GM23338 (cell line): Measurements from ENCODE around the gene GSC2. TPM values are rescaled to one million over a fixed set of nuclear protein-coding genes. Genes with fewer than 3 reads are reported as not detected.

Experiments used
- JUNB ChIP-seq: IDR thresholded peaks from one replicate; pipeline ENCODE4 v1.6.1; 2016; ENCODE audit warnings: antibody characterized with exemption; ENCODE audit not compliant: unreplicated experiment
- NANOG ChIP-seq: IDR thresholded peaks from 2 replicates; pipeline ENCODE4 v1.6.1; 2016; ENCODE audit warnings: antibody characterized with exemption, borderline replicate concordance
- STAT1 ChIP-seq: IDR thresholded peaks from one replicate; pipeline ENCODE4 v1.6.1; 2016; ENCODE audit warnings: antibody characterized with exemption; ENCODE audit not compliant: unreplicated experiment
- ZNF114 ChIP-seq: fragments of 250-450 bp; sonication (Bioruptor Pico); IDR thresholded peaks from 2 replicates; pipeline ENCODE4 v1.5.0; 2020; ENCODE audit warnings: mild to moderate bottlenecking, moderate library complexity
- polyA plus RNA-seq: library from polyadenylated mRNA; unstranded; fragments of >200 nt; fragmentation: Nextera tagmentation; extraction: Ambion mirVana; gene quantifications from 2 replicates; pipeline ENCODE4 v1.2.1, GENCODE V29; 2016
- total RNA-seq: library from RNA; depleted of rRNA; stranded (reverse); fragments of >200 nt; shearing (Covaris generic); gene quantifications from 2 replicates; pipeline ENCODE4 v1.2.3, GENCODE V29; 2014
- TF ChIP-seq, protein P1 (sequence below): fragments of 250-450 bp; sonication (Bioruptor Pico); IDR thresholded peaks from 2 replicates; pipeline ENCODE4 v1.5.0; 2020; ENCODE audit warnings: mild to moderate bottlenecking, moderate library complexity
- TF ChIP-seq, protein P2 (sequence below): IDR thresholded peaks from one replicate; pipeline ENCODE4 v1.6.1; 2018; ENCODE audit warnings: antibody characterized with exemption; ENCODE audit not compliant: unreplicated experiment
- TF ChIP-seq, protein P3 (sequence below): IDR thresholded peaks from 2 replicates; pipeline ENCODE4 v1.6.1; 2016; ENCODE audit warnings: antibody characterized with exemption

The GSC2 gene
- total and polyA plus RNA-seq, 2 experiments from 2014 or later = not detected

DNA sequence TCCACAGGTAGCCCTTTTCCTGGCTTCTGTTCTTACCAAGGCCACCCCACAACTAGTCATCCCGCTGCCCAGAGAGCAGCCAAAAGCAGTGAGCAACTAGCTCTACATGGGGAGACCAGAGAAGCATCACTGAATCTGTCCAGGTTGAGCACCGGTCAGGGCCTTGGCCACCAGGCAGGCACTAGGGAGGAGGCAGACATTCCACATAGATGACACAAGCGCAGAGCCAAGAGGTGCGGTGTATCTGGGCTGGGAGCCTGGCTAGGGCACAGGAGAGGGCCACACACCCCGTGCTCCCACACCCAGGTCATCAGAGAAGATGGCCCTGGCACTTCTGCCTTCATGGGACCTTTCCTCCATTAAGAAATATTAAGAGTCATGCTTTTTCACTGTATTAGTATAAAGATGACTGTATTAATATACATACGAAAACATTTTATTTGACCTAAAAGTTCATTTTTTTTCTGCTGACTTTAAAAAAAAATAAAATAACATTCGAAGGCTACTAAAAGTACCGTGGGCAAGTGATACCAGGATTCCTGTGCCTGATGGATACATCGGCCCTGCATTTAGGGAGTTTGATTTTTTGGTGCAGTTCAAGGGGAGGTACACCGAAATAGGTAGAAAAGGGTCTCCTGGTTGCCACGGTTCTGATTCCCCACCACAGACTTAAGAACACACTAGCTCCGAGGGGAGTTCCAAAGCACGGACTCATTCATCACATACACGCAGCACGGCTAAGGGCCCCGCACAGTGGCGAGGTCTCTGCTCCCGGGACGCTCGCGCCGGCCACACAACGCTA lies 29.1 kb downstream of the GSC2 start (continued):
- TF ChIP-seq, protein P1, sequence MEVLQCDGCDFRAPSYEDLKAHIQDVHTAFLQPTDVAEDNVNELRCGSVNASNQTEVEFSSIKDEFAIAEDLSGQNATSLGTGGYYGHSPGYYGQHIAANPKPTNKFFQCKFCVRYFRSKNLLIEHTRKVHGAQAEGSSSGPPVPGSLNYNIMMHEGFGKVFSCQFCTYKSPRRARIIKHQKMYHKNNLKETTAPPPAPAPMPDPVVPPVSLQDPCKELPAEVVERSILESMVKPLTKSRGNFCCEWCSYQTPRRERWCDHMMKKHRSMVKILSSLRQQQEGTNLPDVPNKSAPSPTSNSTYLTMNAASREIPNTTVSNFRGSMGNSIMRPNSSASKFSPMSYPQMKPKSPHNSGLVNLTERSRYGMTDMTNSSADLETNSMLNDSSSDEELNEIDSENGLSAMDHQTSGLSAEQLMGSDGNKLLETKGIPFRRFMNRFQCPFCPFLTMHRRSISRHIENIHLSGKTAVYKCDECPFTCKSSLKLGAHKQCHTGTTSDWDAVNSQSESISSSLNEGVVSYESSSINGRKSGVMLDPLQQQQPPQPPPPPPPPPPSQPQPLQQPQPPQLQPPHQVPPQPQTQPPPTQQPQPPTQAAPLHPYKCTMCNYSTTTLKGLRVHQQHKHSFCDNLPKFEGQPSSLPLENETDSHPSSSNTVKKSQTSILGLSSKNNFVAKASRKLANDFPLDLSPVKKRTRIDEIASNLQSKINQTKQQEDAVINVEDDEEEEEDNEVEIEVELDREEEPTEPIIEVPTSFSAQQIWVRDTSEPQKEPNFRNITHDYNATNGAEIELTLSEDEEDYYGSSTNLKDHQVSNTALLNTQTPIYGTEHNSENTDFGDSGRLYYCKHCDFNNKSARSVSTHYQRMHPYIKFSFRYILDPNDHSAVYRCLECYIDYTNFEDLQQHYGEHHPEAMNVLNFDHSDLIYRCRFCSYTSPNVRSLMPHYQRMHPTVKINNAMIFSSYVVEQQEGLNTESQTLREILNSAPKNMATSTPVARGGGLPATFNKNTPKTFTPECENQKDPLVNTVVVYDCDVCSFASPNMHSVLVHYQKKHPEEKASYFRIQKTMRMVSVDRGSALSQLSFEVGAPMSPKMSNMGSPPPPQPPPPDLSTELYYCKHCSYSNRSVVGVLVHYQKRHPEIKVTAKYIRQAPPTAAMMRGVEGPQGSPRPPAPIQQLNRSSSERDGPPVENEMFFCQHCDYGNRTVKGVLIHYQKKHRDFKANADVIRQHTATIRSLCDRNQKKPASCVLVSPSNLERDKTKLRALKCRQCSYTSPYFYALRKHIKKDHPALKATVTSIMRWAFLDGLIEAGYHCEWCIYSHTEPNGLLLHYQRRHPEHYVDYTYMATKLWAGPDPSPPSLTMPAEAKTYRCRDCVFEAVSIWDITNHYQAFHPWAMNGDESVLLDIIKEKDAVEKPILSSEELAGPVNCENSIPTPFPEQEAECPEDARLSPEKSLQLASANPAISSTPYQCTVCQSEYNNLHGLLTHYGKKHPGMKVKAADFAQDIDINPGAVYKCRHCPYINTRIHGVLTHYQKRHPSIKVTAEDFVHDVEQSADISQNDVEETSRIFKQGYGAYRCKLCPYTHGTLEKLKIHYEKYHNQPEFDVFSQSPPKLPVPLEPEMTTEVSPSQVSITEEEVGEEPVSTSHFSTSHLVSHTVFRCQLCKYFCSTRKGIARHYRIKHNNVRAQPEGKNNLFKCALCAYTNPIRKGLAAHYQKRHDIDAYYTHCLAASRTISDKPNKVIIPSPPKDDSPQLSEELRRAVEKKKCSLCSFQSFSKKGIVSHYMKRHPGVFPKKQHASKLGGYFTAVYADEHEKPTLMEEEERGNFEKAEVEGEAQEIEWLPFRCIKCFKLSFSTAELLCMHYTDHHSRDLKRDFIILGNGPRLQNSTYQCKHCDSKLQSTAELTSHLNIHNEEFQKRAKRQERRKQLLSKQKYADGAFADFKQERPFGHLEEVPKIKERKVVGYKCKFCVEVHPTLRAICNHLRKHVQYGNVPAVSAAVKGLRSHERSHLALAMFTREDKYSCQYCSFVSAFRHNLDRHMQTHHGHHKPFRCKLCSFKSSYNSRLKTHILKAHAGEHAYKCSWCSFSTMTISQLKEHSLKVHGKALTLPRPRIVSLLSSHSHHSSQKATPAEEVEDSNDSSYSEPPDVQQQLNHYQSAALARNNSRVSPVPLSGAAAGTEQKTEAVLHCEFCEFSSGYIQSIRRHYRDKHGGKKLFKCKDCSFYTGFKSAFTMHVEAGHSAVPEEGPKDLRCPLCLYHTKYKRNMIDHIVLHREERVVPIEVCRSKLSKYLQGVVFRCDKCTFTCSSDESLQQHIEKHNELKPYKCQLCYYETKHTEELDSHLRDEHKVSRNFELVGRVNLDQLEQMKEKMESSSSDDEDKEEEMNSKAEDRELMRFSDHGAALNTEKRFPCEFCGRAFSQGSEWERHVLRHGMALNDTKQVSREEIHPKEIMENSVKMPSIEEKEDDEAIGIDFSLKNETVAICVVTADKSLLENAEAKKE (CRISPR knock-in tag) = no peak
- TF ChIP-seq, protein P2, sequence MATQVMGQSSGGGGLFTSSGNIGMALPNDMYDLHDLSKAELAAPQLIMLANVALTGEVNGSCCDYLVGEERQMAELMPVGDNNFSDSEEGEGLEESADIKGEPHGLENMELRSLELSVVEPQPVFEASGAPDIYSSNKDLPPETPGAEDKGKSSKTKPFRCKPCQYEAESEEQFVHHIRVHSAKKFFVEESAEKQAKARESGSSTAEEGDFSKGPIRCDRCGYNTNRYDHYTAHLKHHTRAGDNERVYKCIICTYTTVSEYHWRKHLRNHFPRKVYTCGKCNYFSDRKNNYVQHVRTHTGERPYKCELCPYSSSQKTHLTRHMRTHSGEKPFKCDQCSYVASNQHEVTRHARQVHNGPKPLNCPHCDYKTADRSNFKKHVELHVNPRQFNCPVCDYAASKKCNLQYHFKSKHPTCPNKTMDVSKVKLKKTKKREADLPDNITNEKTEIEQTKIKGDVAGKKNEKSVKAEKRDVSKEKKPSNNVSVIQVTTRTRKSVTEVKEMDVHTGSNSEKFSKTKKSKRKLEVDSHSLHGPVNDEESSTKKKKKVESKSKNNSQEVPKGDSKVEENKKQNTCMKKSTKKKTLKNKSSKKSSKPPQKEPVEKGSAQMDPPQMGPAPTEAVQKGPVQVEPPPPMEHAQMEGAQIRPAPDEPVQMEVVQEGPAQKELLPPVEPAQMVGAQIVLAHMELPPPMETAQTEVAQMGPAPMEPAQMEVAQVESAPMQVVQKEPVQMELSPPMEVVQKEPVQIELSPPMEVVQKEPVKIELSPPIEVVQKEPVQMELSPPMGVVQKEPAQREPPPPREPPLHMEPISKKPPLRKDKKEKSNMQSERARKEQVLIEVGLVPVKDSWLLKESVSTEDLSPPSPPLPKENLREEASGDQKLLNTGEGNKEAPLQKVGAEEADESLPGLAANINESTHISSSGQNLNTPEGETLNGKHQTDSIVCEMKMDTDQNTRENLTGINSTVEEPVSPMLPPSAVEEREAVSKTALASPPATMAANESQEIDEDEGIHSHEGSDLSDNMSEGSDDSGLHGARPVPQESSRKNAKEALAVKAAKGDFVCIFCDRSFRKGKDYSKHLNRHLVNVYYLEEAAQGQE = no peak
- TF ChIP-seq, protein P3, sequence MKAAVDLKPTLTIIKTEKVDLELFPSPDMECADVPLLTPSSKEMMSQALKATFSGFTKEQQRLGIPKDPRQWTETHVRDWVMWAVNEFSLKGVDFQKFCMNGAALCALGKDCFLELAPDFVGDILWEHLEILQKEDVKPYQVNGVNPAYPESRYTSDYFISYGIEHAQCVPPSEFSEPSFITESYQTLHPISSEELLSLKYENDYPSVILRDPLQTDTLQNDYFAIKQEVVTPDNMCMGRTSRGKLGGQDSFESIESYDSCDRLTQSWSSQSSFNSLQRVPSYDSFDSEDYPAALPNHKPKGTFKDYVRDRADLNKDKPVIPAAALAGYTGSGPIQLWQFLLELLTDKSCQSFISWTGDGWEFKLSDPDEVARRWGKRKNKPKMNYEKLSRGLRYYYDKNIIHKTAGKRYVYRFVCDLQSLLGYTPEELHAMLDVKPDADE = no peak
- TF ChIP-seq NANOG (no peak), ZNF114 (CRISPR knock-in tag) (no peak), JUNB (no peak), STAT1 (no peak)
